HG03558 (cell line): ENCODE results near the gene KCNK13.

Experiments used
- ATAC-seq: cut with Tn5 transposase; IDR thresholded peaks from one replicate; pipeline ENCODE4 v1.9.1; 2021; ENCODE audit warnings: moderate number of reproducible peaks; ENCODE audit not compliant: unreplicated experiment; ENCODE audit errors: extremely low read depth

KCNK13 gene

DNA sequence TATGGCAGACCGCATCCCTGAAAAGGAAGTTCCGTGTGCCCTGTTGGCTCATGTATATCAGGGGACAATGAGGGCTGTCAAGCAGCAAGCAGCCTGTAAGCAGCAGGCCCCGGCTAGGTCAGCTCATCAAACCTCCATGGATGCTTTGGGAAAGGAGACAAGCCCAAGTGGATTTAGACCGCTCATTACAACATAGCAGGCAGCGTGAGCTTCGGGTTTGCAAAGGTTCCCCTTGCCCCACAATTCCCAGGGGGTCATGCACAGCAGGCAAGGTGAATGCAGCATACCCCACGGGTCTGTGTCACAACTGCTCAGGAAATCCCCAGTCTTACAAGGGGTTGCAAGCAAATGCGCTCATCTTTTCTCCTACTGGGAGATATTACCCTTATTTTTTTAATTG lies 54.6 kb downstream of the KCNK13 start:
- ATAC-seq: no peak

DNA sequence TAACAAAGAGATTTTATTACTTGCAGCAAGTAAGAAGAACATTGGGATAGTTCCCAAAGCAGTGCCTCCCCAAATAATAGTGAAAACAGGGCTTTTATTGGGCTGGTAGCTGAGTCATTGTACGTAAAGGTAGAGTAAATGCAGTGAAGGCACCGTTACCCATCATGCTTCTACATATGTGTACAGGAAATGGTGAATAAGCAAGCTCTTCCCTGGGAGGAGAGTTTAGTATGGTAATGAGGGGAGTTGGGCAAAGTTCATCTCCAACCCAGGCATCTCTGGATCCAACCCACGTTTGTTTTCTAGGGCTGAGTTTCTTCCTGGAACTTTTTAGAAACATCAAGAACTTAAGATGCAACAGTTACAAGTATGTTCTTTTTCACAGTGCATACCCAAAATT lies 56.2 kb downstream of the KCNK13 start:
- no peak for ATAC-seq

DNA sequence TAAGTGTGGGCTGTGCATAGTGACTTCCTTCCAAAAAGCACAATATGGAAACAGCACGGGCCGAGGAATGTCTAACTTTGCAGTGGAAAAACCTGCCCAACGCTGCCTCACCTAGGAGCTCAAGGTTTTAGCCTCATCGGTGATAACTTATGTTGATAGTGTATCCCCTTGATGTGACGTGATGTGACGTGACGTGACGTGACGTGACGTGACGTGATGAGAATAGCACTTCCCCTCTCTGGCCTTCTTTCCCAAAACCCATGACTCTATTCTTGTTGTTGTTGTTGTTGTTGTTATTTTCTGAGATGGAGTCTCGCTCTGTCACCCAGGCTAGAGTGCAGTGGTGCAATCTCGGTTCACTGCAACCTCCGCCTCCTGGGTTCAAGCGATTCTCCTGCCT lies 64.5 kb downstream of the KCNK13 start:
- ATAC-seq: no peak

DNA sequence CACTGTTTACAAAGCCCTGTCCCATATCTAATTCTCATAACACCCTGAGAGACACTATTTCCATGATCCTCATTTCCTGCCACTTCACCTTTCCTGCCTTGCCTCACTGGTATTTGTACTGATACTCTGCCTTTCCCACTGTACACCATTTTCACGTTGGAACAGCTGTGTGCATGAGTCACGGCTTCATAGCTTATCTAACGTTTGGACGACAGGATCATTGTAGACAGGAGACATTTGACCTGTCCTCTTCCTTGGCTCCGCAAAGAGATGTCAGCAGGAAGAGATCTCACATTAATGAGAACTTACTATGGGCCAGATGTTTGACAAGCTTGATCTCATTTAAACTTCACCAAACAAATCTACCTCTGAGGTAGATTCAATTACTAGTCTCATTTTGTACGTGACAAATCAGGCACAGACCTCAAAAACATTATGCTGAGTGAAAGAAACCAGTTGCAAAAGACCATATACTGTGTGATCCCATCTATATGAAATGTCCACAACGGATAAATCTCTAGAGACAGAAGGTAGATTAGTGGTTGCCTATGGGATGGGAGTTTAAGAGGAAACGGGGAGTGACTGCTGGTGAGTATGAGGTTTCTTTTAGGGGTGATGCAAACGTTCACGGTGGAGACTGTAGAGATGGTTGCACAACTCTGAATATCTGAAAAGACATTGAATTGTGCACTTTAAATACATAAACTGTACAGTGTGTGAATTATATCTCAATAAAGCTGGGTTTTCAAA lies 71.2 kb downstream of the KCNK13 start:
- ATAC-seq: no peak

DNA sequence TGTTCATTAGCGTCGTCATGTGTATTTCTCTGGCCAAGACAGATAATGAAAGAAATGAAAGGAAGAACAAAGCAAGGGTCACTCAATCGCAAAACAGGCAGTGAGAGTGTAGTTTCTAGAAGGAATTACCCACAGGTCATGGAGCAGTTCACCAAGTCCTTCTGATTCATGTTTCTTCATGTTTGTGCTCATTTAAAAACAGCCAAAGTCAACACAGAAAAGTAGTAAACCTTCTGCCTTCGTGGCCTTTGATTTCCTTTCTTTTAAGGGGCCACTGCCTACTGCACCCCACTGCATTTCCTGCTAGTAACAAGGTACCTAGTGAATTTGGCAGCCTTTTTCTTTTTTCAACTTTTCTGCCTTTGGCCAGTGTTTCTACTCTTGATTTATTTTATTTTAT lies 75.1 kb downstream of the KCNK13 start:
- no peak for ATAC-seq

DNA sequence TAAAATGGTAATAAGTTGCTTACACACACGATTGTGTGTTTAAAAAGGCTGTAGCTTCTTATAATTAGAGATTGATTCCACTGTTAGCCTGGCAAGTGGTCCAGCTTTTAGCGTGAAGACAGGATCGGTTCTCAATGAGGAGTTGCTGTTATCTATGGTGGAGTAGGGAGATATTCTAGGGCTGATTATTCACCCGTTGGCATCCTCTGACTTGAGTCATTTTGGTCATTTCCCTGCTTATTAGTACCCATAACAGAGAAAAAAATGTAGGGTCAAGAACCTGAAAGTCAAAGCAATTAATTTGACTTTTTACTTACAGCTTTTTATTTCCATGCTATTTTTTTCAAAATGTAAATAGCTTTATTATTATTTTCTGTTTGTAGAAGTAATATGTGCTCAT lies 76.0 kb downstream of the KCNK13 start:
- no peak for ATAC-seq

DNA sequence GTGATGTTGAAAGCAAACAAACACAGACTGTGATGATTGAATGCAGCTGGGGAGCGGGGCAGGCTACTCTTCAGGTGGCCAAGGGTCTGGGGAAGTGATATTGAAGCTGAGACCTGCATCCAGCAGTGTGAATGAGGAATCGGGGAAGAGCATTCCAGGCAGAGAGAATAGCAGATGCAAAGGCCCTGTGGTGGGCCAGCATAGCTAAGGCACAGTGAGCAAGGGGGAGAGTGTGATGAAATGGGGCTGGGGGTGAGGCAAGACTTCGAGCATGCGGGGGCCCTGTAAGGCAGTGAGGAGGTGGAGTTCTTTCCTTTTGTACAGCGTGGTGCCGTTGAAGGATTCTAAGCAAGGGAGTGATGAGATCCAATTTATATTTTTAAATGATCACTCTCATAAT lies 77.4 kb downstream of the KCNK13 start:
- no peak for ATAC-seq

DNA sequence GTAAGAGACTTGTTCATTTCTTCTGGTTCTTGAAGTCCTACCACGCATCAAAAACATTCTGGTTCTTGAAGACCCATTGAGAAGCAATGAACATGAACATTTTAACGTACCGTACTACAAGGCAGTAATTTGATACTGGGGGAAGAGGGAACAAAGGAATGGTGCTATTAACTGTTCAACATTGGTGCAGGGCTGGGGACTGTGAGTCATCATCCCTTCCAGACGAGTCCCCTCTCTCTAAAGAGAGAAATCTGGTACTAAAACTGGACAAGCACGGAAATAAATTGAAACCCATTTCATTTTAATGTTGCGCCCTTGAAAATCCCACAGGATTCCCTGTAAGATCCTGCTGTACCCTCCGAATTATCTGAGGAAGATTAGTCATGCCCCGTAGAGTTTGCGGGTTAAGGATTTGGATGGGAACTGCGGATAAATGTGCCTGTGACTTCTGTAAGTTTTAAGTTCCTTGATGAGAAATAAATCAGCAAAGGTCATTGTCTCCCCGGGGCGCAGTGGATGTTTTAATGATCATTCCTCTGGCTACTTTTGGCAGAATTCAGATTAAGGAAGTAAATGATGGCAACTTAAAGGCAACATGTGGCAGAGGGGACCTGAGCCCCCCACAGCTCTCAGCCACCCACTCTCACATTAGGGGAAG lies 78.6 kb downstream of the KCNK13 start:
- no peak for ATAC-seq

DNA sequence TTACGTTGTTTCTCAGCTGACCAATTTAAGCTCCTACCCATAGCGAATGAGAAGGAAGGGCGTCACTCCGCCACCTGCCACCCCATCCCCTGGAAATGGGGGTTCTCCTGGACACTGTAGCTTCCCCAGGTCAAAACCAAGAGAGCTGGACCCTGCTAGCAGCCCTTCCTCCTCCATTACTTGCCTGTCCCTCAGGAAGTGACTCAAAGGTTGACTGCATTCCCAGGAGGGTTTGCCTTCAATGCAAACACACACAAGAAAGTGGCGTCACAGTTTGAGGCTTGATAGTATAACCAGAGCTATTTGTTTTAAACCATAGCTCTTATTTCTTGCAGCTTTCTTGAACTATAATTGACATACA lies 79.1 kb downstream of the KCNK13 start:
- no peak for ATAC-seq

DNA sequence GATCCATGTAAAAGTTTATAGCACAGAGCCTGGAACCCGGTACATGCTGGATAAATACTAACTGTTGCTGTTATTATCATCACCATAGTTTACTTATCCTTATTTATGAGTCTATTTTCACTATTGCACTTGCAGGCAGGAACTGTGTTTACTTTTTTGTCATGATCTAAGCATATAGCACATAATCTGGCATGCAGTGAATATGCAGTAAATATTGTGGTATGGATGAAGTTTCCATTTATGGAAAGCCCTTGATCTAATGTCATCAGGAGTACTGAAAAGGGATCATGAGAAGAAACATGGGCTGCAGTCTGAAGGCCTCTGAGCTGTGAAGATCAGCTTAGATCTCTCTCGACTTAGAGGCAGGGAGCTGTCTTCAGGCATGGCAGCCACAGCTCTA lies 91.6 kb downstream of the KCNK13 start:
- ATAC-seq: no peak

DNA sequence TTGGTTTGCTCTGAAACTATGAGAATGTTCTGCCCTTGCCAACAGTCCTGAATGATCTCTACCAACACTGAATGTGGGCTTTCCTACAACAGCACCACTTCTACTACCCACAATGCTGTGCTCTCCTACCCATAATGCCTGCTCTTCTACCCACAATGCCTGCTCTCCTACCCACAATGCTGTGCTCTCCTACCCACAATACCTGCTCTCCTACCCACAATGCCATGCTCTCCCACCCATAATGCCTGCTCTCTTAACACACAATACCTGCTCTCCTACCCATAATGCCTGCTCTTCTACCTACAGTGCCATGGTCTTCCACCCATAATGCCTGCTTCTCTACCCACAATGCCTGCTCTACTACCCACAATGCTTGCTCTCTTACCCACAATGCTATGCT lies 92.3 kb downstream of the KCNK13 start:
- ATAC-seq: no peak

DNA sequence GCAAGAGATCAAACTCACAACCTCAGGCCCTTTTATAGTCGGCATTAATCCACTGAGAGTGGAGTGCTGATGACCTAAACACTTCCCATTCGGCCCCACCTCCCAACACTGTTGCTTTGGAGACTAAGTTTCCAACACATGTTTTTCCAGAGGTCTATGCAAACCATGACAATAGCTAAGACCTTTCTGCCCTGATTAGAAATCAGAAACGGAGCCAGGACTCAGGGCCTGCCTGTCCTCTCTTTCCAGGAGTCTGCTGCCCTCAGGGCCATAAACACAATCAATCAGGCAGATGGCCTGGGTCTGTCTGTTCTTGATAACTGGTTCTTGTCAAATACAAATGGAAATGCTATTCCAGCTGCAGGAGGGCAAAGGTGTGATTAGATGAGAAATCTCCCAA lies 97.4 kb downstream of the KCNK13 start:
- ATAC-seq: no peak

DNA sequence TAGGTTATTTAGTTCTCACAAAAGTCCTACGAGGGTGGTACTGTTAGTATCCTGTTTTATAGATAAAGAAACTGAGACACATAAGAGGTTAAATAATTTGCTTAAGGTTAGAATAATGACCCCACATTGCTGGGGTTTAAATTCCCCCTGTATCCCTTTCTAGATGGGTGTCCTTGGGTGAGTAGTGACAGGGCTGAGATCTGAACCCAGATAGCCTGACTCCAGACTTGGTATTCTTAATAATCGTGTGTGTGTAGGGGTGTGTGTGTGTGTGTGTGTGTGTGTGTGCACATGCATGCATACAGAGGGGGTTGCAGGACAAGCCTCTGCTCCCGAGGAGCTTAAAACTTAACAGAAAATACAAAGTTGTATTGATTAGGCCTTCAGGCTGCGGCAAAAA lies 97.9 kb downstream of the KCNK13 start:
- no peak for ATAC-seq

DNA sequence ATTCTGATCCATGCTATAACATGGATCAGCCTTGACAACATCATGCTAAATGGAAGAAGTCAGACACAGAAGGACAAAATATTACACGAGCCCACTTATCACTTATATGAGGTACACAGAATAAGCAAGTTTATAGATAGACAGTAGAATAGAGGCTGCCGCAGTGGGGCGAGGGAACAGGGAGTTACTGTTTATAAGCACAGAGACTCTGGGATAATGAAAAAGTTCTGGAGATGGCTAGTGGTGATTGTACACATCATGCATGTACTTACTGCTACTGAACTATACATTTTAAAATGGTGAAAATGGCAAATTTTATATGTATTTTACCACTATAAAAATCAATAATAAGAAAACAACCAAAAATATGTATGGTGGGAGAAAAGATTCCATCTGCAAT lies 99.3 kb downstream of the KCNK13 start:
- ATAC-seq: no peak

DNA sequence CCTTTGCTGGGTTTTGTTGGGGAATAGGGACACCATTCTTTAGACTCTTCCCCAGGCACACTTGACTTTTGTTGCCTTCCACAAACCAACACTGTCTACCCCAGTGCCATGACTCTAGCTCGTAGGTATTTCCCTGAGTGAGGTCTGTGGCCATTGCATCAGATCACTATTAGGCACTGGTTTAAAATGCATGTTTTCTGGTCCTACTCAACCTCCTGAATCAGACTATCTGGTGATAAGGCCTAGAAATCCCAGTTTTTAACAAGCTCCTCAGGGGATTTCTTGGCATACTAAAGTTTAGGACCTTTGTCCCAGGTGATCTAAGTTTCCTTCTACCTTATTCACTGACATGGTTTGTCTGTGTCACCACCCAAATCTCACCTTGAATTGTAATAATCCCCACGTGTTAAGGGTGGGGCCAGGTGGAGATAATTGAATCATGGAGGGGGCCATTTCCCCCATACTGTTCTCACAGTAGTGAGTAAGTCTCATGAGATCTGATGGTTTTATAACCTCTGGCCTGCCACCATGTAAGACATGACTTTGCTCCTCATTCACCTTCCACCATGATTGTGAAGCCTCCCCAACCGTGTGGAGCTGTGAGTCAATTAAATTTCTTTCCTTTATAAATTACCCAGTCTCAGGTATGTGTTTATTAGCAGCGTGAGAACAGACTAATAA lies 106.8 kb downstream of the KCNK13 start:
- ATAC-seq: no peak

DNA sequence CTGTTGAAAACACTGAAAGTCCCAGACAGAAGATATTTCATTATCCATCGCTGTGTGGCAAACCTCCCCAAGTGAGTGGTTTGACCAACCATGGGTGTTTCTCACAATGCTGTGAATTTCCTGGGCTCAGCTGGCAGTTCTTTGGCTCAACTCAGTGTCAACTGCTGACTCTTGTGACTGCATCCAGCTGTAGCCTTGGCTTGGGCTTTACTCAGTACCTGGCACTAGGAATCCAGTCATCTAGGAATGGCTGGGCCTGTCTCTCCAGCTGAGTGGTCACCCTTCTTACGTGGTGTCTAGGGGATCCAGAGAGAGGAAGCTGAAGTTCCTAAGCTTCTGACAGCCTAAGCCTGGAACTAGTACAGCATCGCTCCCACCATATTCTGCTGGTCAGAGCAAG lies 113.8 kb downstream of the KCNK13 start:
- no peak for ATAC-seq

DNA sequence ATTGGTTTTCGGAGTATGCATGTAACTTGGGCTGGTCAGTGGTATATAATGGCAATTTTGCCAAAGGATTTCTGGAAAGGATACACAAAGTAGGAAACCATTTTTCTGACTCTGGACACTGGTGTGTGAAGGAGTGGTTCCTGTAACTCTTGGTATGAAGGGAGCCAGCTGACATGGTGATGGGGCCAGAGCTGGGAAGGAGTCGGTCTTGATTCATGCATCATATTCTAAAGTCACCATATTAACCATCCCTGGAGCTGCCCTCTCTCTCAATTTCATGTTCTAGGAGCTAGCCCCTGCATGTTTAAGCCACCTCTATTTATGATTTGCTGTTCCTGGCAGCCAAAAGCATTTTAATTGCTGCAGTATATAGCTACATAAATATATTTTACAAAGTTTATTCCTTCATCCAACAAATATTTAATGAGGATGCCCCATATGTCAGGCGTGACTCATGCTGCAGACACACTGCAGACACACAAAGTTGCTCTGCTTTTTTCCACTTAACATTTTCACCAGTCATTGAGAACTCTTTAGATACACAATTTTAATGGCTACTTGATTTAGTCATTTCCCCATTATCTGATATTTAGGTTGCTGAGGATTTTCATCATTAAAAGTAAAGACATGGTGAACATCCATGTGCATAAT lies 115.9 kb downstream of the KCNK13 start:
- no peak for ATAC-seq

DNA sequence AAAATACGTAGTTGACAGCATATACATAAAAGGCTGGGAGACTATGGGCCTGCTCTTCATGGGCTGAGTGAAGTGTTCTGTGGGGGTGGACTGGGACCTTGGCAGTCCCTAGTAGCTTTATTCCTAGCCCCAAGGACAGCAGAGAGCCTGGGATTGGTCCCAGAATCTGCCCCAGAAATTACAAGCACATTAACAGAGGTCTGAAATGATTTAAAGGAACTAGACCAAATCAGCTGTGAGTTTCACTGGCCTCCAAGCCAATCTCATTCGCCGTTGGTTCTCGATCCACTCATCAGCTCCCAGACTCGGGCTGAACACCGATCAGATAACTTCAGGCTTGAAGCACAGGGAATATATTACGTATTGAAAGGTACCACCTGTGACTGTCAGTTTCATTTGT lies 117.6 kb downstream of the KCNK13 start:
- no peak for ATAC-seq

DNA sequence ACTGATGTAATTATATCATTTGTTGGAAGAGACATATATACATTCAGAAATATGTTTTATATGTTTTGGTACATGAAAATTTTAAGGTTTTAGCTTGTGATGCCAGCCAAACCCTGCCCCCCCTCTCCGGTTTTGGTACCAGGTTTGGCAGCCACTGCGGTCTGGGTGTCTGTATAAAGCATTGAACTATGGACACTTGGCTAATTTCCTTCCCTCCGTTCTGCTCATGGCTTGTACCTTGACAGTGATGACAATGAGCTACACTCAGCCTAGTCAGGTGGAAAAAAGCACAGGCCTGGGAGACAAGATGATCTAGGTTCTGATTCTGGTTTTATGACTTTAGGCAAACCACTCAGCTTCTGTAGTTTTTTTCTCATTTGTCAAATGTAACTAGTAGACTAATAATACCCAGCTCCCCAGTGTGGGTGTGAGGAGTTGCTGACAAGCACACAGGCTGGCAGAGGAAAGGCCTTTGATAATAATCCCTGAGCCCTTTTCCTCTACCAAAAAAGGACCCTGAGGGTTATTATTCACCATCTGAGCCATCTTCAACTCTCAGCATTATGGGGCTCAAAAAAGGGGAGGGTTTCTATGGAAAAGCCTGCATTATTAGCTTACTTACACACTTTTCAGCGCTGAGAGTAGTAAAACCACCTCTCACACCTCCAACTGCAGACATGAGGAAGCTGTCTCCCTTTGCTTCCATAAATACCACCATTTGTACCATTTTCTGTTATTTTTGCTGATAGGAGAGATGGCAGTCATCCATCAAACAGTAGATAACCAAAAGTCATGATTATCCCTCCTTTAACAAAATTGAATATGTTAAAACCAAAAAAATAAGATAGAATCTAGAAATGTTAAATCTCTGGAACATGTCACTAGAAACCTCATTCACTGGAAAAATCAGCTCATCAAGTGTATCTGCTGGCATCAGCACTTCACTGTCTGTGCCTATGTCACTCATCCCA lies 118.3 kb downstream of the KCNK13 start:
- no peak for ATAC-seq

DNA sequence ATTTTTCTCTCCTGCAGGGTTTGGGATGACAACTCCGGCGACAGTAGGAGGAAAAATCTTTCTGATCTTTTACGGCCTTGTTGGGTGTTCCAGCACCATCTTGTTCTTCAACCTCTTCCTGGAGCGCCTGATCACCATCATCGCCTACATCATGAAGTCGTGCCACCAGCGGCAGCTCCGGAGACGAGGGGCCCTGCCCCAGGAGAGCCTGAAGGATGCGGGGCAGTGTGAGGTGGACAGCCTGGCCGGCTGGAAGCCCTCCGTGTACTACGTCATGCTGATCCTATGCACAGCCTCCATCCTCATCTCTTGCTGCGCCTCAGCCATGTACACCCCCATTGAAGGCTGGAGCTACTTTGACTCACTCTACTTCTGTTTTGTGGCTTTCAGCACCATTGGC lies 122.3 kb downstream of the KCNK13 start:
- no peak for ATAC-seq
